ENCODE measurements around the gene OR56A3. TPM values are rescaled to one million over a fixed set of nuclear protein-coding genes. Genes with fewer than 3 reads are reported as not detected.

OR56A3 gene
- total RNA-seq, 1 donor from 2014 or later: not detected

- DNase-seq (no peak), ATAC-seq (no peak)
- no peak for TF ChIP-seq CTCF (IDR thresholded peaks at IDR 0.05)
- intact Hi-C loops (cut with DNase I): no loop called here
- Histone ChIP-seq H3K27me3 (no peaks in the 10 kb centered on the region), H3K36me3 (no peaks in the 10 kb centered on the region), H3K4me3 (no peak overlapping the region), H3K27ac (no peak overlapping the region), H3K4me1 (no peaks in the 10 kb centered on the region), H3K9me3 (no peaks in the 10 kb centered on the region)
These were observed 11.0 kb upstream of the OR56A3 start for GRCh38 chr11:5931061-5931460.

GRCh38 chr11:5932671-5933070, 9.4 kb upstream of the OR56A3 start:
- Histone ChIP-seq H3K27me3 (no peaks in the 10 kb centered on the region), H3K4me3 (no peak overlapping the region), H3K4me1 (no peaks in the 10 kb centered on the region), H3K9me3 (no peaks in the 10 kb centered on the region), H3K36me3 (no peaks in the 10 kb centered on the region), H3K27ac (no peak overlapping the region)
- TF ChIP-seq CTCF (IDR thresholded peaks at IDR 0.05): no peak
- no peak for DNase-seq
- intact Hi-C loops (cut with DNase I): no loop called here
- ATAC-seq: no peak

GRCh38 chr11:5933116-5933515, 8.9 kb upstream of the OR56A3 start:
- ATAC-seq (no peak), DNase-seq (no peak)
- no peak overlapping the region for H3K4me3 ChIP-seq
- no peak overlapping the region for H3K27ac ChIP-seq
- no peaks in the 10 kb centered on the region for H3K27me3 ChIP-seq
- TF ChIP-seq CTCF (IDR thresholded peaks at IDR 0.05): no peak
- H3K9me3 ChIP-seq: no peaks in the 10 kb centered on the region
- H3K4me1 ChIP-seq: no peaks in the 10 kb centered on the region
- intact Hi-C loops (cut with DNase I): no loop called here
- H3K36me3 ChIP-seq: no peaks in the 10 kb centered on the region

DNA sequence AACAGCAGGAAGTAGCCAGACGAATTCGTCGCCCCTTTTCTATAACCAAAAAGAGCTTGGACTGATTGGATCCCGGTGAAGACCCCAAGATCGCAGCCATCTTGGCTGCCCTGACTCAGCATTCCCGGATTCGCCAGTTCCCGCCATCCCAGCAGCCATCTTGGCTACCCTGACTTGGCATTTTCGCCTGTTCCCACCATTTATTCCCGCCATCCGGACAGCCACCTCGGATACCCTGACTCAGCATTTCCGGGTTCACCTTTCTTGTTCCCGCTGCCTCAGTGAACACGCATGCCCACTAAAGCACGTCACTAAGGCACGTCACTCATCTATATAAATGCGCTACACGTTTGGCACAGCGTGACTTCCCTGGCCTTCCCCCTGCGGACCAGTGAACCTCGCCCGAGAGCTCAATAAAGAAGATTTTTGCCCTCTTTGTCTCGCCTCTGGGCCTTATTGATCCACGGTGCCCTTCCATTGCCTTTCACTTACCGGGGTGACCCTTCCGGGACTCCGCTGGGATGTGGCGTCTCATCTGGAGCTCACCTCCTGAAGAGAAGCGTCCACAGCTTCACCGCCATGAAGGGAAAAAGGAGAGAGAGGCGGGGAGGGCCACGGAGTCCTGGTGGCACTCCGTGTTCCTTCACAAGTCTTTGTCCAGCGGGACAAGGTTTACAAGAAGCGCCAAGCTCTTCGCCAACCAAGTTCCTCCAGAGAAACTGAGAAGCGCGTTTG, 4.0 kb upstream of the OR56A3 start:
- DNase-seq (no peak), ATAC-seq (no peak)
- no peaks in the 10 kb centered on the region for H3K4me1 ChIP-seq
- intact Hi-C loops (cut with DNase I): no loop called here
- H3K36me3 ChIP-seq: no peaks in the 10 kb centered on the region
- H3K27ac ChIP-seq: no peak overlapping the region
- H3K4me3 ChIP-seq: no peak overlapping the region
- H3K9me3 ChIP-seq: no peaks in the 10 kb centered on the region
- no peaks in the 10 kb centered on the region for H3K27me3 ChIP-seq
- TF ChIP-seq CTCF (IDR thresholded peaks at IDR 0.05): no peak

- no peak overlapping the region for H3K27ac ChIP-seq
- H3K36me3 ChIP-seq: no peaks in the 10 kb centered on the region
- intact Hi-C loops (cut with DNase I): no loop called here
- no peak for TF ChIP-seq CTCF (IDR thresholded peaks at IDR 0.05)
- DNase-seq: no peak
- no peaks in the 10 kb centered on the region for H3K27me3 ChIP-seq
- no peaks in the 10 kb centered on the region for H3K4me1 ChIP-seq
- ATAC-seq: no peak
- no peak overlapping the region for H3K4me3 ChIP-seq
- H3K9me3 ChIP-seq: no peaks in the 10 kb centered on the region
These were observed 3.5 kb upstream of the OR56A3 start for GRCh38 chr11:5938603-5938965.

GRCh38 chr11:5940748-5941147, 1.3 kb upstream of the OR56A3 start:
- intact Hi-C loops (cut with DNase I): no loop called here
- H3K27ac ChIP-seq: no peak overlapping the region
- DNase-seq (no peak), ATAC-seq (no peak)
- no peaks in the 10 kb centered on the region for H3K27me3 ChIP-seq
- no peaks in the 10 kb centered on the region for H3K9me3 ChIP-seq
- no peak overlapping the region for H3K4me3 ChIP-seq
- H3K4me1 ChIP-seq: no peaks in the 10 kb centered on the region
- H3K36me3 ChIP-seq: no peaks in the 10 kb centered on the region
- no peak for TF ChIP-seq CTCF (IDR thresholded peaks at IDR 0.05)

All from upper lobe of right lung (tissue), 1 donor.